ENCODE data around the gene WHAMM.

WHAMM gene

DNA sequence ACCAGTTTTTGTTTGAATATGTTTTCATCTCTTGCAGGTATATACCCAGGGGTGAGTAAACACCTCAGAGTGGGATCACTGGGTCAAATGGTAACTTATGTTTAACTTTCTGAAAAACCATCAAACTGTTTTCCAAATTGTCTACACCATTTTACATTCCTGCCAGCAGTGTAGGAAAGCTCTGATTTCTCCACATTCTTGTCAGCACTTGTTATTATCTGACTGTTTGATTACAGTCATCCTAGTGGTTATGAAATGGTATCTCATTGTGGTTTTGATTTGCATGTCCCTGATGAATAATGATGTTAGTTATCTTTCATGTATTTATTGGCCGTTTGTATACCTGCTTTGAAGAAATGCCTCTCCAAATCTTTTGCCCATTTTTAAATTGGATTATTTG is 17.4 kb upstream of the WHAMM start:
- H3K9ac ChIP-seq (ENCODE audit: insufficient read length, low read depth) = no peak overlapping the region
- H3K9me3 ChIP-seq (ENCODE audit: insufficient read depth, low read length) = no peaks in the 10 kb centered on the region
- no peaks in the 10 kb centered on the region for H3K4me1 ChIP-seq (ENCODE audit: insufficient read depth, insufficient read length)
- no peaks in the 10 kb centered on the region for H3K27me3 ChIP-seq (ENCODE audit: insufficient read depth, insufficient read length)
- no peak overlapping the region for H3K4me3 ChIP-seq (ENCODE audit: insufficient read length, low read depth)
- H3K36me3 ChIP-seq (ENCODE audit: insufficient read depth, insufficient read length, low read length) = no peaks in the 10 kb centered on the region
- TF ChIP-seq YY1 (IDR thresholded peaks at IDR 0.05; ENCODE audit: insufficient read depth, insufficient read length) (no peak), ZNF274 (IDR thresholded peaks at IDR 0.05; ENCODE audit: low read depth, low read length) (no peak), SUZ12 (IDR thresholded peaks at IDR 0.05; ENCODE audit: extremely low read depth, insufficient read depth, insufficient read length) (no peak)
- DNase-seq (ENCODE audit: low read depth, low spot score) = no peak

DNA sequence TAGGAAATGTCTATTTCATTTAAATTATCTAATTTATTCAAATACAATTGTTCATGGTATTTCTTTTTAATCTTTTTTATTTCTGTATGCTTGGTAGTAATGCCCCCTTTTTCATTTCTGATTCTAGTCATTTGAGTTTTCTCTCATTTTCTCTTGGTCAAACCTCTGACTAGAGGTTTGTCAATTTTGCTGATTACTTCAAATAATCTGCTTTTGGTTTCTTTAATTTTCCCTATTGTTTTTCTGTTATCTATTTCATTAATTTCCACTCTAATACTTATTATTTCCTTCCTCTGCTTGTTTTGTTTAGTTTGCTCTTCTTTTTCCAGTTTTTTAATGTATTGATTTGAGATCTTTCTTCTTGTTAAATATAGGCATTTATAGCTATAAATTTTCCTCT is 15.7 kb upstream of the WHAMM start:
- H3K9me3 ChIP-seq (ENCODE audit: insufficient read depth, low read length) = no peaks in the 10 kb centered on the region
- DNase-seq (ENCODE audit: low read depth, low spot score) = no peak
- no peaks in the 10 kb centered on the region for H3K27me3 ChIP-seq (ENCODE audit: insufficient read depth, insufficient read length)
- no peak overlapping the region for H3K9ac ChIP-seq (ENCODE audit: insufficient read length, low read depth)
- H3K4me3 ChIP-seq (ENCODE audit: insufficient read length, low read depth) = no peak overlapping the region
- no peaks in the 10 kb centered on the region for H3K4me1 ChIP-seq (ENCODE audit: insufficient read depth, insufficient read length)
- H3K36me3 ChIP-seq (ENCODE audit: insufficient read depth, insufficient read length, low read length) = no peaks in the 10 kb centered on the region
- TF ChIP-seq ZNF274 (IDR thresholded peaks at IDR 0.05; ENCODE audit: low read depth, low read length) (no peak), YY1 (IDR thresholded peaks at IDR 0.05; ENCODE audit: insufficient read depth, insufficient read length) (no peak), SUZ12 (IDR thresholded peaks at IDR 0.05; ENCODE audit: extremely low read depth, insufficient read depth, insufficient read length) (no peak)

DNA sequence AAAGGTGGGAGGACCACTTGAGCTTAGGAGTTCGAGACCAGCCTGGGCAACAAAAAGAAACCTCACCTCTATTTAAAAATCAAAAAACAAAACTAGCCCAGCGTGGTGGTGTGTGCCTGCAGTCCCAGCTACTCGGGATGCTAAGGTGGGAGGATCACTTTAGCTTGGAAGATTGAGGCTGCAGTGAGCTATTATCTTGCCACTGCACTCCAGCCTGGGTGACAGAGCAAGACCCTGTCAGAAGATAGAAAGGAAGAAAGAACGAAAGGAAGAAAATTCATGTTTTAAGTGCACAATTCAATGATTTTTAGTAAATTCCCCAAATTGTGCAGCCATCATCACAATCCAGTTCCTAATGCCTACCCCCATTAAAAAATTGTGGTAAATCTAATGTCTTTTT is 11.3 kb upstream of the WHAMM start:
- Histone ChIP-seq H3K9me3 (ENCODE audit: insufficient read depth, low read length) (no peaks in the 10 kb centered on the region), H3K27me3 (ENCODE audit: insufficient read depth, insufficient read length) (peaks cover 18% of the 10 kb centered on the region), H3K36me3 (ENCODE audit: insufficient read depth, insufficient read length, low read length) (no peaks in the 10 kb centered on the region), H3K4me3 (ENCODE audit: insufficient read length, low read depth) (no peak overlapping the region), H3K9ac (ENCODE audit: insufficient read length, low read depth) (no peak overlapping the region), H3K4me1 (ENCODE audit: insufficient read depth, insufficient read length) (peaks cover 2% of the 10 kb centered on the region)
- no peak for DNase-seq (ENCODE audit: low read depth, low spot score)
- no peak for TF ChIP-seq SUZ12 (IDR thresholded peaks at IDR 0.05; ENCODE audit: extremely low read depth, insufficient read depth, insufficient read length)
- TF ChIP-seq ZNF274 (IDR thresholded peaks at IDR 0.05; ENCODE audit: low read depth, low read length) = no peak

DNA sequence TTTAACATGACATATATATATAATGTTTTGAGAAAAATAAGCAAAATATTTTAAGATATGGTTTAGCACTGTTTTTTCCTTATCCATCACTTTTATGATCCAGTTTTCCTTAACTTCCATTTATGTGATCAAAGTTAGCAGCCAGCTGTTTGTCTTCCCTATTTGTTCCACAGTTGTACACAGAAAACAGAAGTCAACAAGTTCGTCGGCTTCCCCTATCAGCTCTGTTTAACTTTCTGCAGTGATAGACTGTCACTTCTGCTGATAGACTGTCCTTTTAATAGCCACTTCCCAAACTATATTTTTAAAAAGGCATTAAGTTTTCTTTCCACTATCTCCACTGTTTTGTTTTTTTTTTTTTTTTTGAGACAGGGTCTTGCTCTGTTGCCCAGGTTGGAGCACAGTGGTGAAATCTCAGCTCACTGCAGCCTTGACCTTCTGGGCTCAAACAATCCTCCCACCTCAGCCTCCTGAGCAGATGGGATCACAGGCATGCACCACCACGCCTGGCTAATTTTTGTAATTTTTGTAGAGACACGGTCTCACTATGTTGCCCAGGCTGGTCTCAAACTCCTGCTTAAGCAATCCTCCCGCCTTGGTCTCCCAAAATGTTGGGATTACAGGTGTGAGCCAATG is 10.8 kb upstream of the WHAMM start:
- Histone ChIP-seq H3K4me3 (ENCODE audit: insufficient read length, low read depth) (no peak overlapping the region), H3K27me3 (ENCODE audit: insufficient read depth, insufficient read length) (peaks cover 18% of the 10 kb centered on the region), H3K9me3 (ENCODE audit: insufficient read depth, low read length) (no peaks in the 10 kb centered on the region), H3K36me3 (ENCODE audit: insufficient read depth, insufficient read length, low read length) (no peaks in the 10 kb centered on the region), H3K4me1 (ENCODE audit: insufficient read depth, insufficient read length) (peaks cover 2% of the 10 kb centered on the region), H3K9ac (ENCODE audit: insufficient read length, low read depth) (no peak overlapping the region)
- no peak for DNase-seq (ENCODE audit: low read depth, low spot score)
- TF ChIP-seq YY1 (IDR thresholded peaks at IDR 0.05; ENCODE audit: insufficient read depth, insufficient read length) = no peak
- no peak for TF ChIP-seq ZNF274 (IDR thresholded peaks at IDR 0.05; ENCODE audit: low read depth, low read length)
- TF ChIP-seq SUZ12 (IDR thresholded peaks at IDR 0.05; ENCODE audit: extremely low read depth, insufficient read depth, insufficient read length) = no peak

DNA sequence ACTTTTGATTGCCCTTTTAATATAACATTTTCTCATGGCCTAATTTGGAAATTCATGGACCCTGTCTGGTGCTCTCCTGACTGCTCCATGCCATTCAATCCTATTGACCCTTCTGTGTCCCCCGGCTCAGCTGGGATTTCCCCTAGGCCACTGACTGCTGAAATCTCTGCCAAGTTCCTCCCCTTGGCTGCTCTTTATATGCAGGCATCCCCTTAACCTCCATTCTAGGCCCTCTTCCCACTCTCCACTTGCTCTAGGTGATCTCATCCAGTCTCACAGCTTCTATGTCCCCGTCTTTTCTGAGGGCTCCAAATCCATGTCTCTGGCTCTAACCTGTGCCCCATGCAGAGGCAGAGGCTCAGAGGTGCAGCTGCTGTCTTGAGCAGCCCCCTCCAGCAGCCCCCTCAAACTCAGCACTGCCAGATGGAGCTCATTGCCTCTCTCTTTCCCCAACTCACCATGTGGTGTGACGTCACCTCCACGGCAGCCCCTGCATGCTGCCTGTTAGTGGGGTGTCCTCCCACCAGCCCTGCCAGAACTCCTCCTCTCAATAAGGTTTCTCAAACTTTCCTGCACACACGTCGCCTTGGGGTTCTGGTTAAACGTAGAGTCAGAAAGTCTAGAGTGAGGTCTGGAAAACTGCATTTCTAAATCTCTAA is 10.1 kb upstream of the WHAMM start:
- Histone ChIP-seq H3K9ac (ENCODE audit: insufficient read length, low read depth) (no peak overlapping the region), H3K27me3 (ENCODE audit: insufficient read depth, insufficient read length) (peaks cover 18% of the 10 kb centered on the region), H3K9me3 (ENCODE audit: insufficient read depth, low read length) (no peaks in the 10 kb centered on the region), H3K4me1 (ENCODE audit: insufficient read depth, insufficient read length) (peaks cover 2% of the 10 kb centered on the region), H3K4me3 (ENCODE audit: insufficient read length, low read depth) (no peak overlapping the region), H3K36me3 (ENCODE audit: insufficient read depth, insufficient read length, low read length) (no peaks in the 10 kb centered on the region)
- DNase-seq (ENCODE audit: low read depth, low spot score) = no peak
- TF ChIP-seq SUZ12 (IDR thresholded peaks at IDR 0.05; ENCODE audit: extremely low read depth, insufficient read depth, insufficient read length) = no peak
- no peak for TF ChIP-seq ZNF274 (IDR thresholded peaks at IDR 0.05; ENCODE audit: low read depth, low read length)
- no peak for TF ChIP-seq YY1 (IDR thresholded peaks at IDR 0.05; ENCODE audit: insufficient read depth, insufficient read length)

DNA sequence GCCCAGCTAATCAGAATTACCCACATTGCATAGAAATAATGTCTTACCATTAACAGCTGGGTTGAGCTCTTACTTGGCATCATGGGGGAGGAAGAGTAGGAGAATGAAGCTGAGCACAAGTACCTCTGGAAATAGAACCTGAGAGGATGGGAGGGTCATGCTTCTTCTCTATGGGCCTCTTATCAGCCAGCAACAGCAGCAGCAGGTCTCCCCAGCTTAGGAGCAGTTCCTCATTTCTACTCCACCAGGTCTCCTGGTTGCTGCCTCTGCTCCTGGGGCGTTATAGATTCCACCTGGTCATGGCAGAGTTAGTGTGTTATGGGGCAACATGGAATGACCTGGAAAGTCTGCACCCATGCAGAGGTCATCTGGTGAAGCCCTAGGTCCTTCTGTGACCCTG is 6.9 kb upstream of the WHAMM start:
- H3K9me3 ChIP-seq (ENCODE audit: insufficient read depth, low read length) = no peaks in the 10 kb centered on the region
- no peak overlapping the region for H3K9ac ChIP-seq (ENCODE audit: insufficient read length, low read depth)
- no peak for TF ChIP-seq SUZ12 (IDR thresholded peaks at IDR 0.05; ENCODE audit: extremely low read depth, insufficient read depth, insufficient read length)
- no peak for DNase-seq (ENCODE audit: low read depth, low spot score)
- H3K36me3 ChIP-seq (ENCODE audit: insufficient read depth, insufficient read length, low read length) = no peaks in the 10 kb centered on the region
- H3K4me1 ChIP-seq (ENCODE audit: insufficient read depth, insufficient read length) = peaks cover 2% of the 10 kb centered on the region
- no peak overlapping the region for H3K4me3 ChIP-seq (ENCODE audit: insufficient read length, low read depth)
- H3K27me3 ChIP-seq (ENCODE audit: insufficient read depth, insufficient read length) = peaks cover 18% of the 10 kb centered on the region

DNA sequence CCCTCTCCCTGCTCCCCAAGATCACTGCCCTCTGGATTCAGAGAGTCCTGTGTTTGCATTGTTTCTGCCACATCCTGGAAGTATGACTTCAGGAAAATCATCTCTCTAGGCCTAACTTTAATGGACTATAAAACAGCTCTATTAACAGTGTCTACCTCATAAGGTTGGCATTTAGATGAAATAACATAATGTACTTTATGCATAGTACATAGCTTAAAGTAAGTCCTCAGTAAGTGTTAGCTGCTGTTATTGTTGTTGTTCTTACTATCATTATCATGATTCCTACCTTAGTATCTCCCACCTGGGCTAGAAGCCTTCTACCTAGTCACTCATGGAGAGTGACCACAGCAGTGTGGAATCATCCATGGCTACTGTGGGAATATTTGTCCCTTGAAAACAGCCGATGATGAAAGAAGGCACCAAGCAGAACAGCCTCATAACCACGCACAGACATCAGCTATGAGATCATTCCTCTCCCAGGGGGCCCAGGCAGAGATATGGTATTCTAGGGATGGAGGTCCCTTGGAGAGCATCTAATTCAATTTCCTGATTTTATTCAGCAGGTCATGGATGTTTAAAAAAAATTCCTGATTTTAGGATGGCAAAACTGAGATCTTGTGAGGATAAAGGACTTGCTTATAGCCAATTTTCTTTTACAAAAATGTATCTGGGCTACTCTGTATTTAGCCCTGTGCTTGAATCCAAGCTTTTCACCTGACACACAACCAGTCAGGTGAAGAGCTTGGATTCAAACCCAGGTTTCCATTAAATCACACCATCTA is 5.4 kb upstream of the WHAMM start:
- DNase-seq (ENCODE audit: low read depth, low spot score) = no peak
- Histone ChIP-seq H3K27me3 (ENCODE audit: insufficient read depth, insufficient read length) (peaks cover 18% of the 10 kb centered on the region), H3K4me3 (ENCODE audit: insufficient read length, low read depth) (no peak overlapping the region), H3K9ac (ENCODE audit: insufficient read length, low read depth) (no peak overlapping the region), H3K36me3 (ENCODE audit: insufficient read depth, insufficient read length, low read length) (no peaks in the 10 kb centered on the region), H3K9me3 (ENCODE audit: insufficient read depth, low read length) (no peaks in the 10 kb centered on the region), H3K4me1 (ENCODE audit: insufficient read depth, insufficient read length) (peaks cover 2% of the 10 kb centered on the region)
- TF ChIP-seq YY1 (IDR thresholded peaks at IDR 0.05; ENCODE audit: insufficient read depth, insufficient read length) = no peak
- no peak for TF ChIP-seq ZNF274 (IDR thresholded peaks at IDR 0.05; ENCODE audit: low read depth, low read length)
- TF ChIP-seq SUZ12 (IDR thresholded peaks at IDR 0.05; ENCODE audit: extremely low read depth, insufficient read depth, insufficient read length) = no peak

All from NT2/D1 (cell line).